GM18507 (cell line): ENCODE results near the gene GNL1.
"Not testable (repeated sequence)": the region's sequence is repeated elsewhere in the genome, so short reads cannot be mapped to it uniquely, and the experiment has no call there.

Experiments
- DNase-seq: peaks from one replicate; pipeline ENCODE4 v3.0.0; 2011; ENCODE audit warnings: low read depth; ENCODE audit not compliant: insufficient read length; ENCODE audit errors: extremely low spot score
- FAIRE-seq: peaks from 2 replicates; lab custom pipeline; 2011; peaks lifted over from hg19 to GRCh38; lab: Jason Lieb, UNC

GNL1 gene

DNA sequence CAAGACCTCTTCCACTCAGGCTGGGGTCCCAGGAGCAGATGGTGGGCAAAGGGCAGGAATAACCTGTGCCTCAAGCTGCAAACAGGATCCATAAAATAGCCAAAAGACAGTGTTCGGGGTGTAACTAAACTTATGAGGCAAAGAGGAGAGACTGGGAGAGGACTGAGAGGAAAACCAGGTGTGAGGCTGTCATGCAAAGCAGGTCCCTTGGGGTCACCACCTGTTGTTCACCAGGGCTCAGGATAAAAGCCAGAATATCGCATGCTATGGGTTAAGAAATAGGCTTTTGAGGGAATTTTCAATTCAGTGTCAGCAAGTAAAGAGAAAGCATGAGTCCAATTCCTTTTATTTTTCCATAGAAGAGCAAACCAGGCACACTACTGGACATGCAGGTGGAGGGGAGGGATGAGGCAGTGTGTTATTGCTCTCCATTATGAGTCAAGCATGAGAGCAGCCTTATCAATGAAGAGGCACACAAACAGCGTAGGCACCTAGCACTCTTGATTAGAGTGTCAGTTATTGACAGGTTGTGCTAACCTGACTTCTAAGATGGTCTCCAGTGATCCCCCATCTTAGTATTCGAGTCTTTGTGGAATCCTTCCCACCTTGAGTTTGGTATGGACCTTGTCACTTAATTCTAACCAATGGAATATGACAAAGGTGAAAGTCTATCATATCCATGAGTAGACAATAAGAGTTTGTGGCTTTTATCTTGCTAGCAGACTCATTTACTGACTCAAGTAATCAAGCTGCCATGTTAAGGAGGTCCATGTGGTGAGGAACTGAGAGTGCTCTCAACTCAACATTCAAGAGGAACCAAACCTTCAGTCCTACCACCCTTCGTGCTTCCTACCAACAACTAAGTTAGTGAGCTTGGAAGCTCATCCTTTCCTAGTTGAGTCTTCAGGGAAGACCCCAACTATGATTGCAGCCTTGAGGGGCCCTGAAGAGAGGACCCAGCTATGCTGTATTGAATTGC, 48.2 kb downstream of the GNL1 start:
- no peak for FAIRE-seq
- no peak for DNase-seq

DNA sequence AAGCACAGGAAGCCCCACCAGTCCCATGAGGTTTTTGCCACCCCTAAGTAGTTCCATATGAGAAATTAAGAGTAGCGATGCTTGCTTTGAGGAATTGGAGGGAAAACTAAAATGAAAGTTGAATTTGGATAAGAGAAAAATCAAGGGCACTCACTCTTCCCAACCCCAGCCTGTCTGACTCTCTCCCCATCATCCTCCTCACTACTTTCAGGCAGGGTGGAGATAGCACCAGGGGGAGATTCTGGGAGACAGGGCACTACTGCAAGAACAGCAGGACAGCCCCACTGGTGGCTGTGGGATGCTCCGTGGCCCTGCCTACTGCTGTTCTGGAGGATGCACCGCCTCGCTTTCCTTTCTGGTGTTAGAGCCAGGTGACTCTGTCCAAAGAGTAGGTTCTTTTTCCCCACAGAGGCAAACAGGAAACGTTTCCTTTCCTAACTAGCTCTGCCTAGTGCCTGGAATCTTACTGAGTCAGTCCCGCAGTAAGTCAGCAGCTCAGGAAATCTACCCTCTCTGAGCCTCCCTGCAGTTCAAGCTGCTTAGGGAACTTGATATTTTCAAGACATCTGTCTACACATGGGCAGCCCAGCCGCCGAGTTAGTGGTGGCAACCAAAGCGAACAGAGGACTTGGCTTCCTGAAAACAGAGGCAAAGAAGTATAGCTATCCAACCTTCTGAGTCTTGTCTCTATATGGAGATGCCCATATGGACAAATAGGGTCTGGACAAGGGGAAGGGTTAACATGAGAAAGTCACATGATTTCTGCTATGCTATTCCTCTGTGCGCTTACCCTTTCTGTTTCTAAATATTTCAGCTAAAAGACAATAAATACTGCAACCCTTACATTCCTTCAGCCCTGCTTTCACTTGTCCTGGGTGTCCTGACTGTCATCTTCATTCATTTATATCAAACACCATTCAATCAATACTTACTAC, 55.6 kb downstream of the GNL1 start:
- DNase-seq = no peak
- FAIRE-seq = peak; percentile 47

DNA sequence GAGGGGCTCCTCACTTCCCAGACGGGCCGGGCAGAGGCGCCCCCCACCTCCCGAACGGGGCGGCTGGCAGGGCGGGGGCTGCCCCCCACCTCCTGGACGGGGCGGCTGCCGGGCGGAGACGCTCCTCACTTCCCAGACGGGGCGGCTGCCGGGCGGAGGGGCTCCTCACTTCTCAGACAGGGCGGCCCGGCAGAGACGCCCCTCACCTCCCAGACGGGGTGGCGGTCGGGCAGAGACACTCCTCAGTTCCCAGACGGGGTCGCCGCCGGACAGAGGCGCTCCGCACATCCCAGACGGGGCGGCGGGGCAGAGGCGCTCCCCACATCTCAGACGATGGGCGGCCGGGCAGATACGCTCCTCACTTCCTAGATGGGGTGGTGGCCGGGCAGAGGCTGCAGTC, 57.6 kb downstream of the GNL1 start:
- FAIRE-seq, DNase-seq: not testable (repeated sequence)

DNA sequence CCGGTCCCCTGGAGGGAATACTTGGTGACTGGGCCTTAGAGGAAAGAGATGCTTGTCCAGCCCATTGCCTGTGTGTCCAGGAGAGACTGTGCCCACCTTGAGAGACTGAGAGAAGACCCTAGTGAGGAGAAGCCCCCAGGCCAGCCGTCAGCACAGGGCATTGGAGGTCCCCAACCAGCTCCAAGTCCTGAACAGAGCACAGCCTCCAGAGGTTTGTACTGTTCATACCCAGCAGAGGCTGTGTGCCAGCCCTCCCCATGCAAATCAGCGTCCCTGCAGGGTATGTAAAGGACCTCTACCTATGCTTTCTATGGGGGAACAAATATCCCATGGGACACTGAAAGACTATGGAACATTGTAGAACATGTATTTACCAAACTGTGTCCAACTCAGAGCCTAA, 58.6 kb downstream of the GNL1 start:
- no peak for FAIRE-seq
- no peak for DNase-seq

DNA sequence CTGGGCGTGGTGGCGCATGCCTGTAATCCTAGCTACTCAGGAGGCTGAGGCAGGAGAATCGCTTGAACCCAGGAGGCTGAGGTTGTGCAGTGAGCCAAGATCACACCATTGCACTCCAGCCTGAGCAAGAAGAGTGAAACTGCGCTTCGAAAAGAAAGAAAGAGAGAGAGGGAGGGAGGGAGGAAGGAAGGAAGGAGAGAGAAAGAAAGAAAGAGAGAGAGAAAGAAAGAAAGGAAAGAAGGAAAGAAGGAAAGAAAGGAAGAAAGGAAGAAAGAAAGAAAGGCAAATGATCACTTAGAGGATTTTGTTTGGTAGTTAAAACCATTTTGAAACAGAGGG, 59.1 kb downstream of the GNL1 start:
- DNase-seq, FAIRE-seq: not testable (repeated sequence)

DNA sequence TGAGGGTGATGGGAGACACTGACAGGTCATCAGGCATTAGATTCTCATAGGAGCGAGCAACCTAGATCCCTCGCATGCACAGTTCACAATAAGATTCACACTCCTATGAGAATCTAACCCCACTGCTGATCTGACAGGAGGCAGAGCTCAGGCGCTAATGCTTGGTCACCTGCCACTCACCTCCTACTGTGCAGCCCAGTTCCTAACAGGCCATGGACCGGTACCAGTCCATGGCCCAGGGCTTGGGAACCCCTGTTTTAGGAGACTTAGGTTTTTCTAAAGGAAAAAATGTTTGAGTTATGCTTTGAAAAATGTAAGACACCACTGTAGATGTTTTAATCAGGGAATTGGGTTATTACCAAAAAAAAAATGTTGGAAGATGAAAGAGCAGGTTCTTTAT, 60.3 kb downstream of the GNL1 start:
- FAIRE-seq = no peak
- DNase-seq = no peak

DNA sequence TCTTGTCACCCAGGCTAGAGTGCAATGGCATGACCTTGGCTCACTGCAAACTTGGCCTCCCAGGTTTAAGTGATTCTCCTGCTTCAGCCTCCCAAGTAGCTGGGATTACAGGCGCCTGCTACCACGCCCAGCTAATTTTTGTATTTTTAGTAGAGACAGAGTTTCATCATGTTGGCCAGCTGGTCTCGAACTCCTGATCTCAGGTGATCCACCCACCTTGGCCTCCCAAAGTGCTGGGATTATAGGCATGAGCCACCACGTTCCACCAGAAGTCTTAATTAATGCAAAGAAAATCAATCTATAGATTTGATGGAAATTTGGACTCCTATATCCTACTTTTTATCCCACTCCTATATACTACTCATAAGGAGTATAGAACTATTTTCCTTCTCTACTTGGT, 61.2 kb downstream of the GNL1 start:
- not testable (repeated sequence) for DNase-seq, FAIRE-seq

DNA sequence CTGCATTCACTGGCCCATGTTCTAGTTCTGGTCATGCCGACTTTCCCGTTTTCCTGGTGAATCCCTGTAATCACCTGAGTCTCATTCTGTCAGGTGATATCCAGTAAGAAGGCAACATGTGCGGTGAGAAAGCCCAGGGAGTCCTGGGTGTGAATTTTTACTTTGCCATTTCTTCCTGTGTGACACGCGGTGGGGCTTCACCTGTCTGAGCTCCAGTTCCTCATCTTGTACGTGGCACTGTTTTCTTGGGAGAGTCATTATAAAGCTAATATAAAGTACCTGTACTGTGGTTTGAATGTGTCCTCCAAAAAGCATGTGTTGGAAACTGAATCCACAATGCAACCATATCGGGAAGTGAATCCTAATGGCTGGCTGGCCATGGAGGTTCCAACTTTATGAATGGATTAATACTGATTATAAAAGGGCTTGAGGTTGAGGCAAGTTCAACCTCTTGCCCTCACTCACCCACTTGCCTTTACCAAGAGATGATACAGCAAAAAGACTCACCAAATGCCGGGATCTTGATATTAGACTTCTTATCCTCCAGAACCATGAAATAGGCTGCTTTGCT, 61.9 kb downstream of the GNL1 start:
- DNase-seq (no peak), FAIRE-seq (peak; percentile 55)

DNA sequence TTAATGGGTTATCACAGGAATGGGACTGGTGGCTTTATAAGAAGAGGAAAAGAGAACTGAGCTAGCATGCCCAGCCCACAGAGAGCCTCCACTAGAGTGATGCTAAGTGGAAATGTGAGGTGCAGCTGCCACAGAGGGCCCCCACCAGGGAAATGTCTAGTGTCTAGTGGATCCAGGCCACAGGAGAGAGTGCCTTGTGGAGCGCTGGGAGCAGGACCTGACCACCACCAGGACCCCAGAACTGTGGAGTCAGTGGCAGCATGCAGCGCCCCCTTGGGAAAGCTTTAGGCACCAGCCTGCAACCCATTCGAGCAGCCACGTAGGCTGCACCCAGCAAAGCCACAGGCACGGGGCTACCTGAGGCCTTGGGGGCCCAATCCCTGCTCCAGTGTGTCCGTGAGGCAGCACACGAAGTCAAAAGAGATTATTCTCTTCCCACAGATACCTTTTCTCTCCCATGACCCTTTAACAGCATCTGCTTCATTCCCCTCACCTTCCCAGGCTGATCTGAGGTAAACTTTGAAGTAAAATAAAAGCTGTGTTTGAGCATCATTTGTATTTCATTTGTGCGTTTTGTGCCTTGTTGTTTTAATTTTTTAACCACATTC, 62.5 kb downstream of the GNL1 start:
- no peak for FAIRE-seq
- DNase-seq = no peak

DNA sequence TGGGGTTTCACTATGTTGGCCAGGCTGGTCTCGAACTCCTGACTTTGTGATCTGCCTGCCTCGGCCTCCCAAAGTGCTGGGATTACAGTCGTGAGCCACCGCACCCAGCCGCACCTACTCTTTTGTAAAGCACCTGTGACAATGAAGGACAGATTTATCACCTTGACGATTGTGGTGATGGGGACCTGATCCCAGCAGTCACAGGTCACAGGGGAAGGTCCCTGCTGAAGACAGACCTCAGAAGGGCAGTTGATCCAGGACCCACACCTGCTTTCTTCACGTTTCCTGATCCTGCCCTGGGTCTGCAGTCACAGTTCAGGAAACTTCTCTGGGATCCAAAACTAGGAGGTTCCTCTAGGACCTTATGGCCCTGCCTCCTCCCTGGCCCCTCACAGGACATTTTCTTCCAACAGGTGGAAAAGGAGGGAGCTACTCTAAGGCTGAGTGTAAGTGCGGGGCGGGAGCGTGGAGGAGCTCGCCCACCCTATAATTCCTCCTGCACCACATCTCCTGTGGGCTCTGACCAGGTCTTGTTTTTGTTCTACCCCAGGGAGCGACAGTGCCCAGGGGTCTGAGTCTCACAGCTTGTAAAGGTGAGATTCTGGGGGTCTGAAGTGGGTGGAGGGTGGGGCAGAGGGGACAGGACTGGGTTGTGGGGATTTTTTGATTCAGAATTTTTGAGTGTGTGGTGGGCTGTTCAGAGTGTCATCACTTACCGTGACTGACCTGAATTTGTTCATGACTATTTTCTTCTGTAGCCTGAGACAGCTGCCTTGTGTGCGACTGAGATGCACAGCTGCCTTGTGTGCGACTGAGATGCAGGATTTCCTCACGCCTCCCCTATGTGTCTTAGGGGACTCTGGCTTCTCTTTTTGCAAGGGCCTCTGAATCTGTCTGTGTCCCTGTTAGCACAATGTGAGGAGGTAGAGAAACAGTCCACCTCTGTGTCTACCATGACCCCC, 64.0 kb downstream of the GNL1 start:
- no peak for DNase-seq
- FAIRE-seq = no peak
